WTC11 (cell line): Measurements from ENCODE around the gene LRRC7.

Experiments
- ARID4B ChIP-seq: sonication (generic); formaldehyde crosslinking; IDR thresholded peaks from 2 replicates; pipeline ENCODE4 v1.8.0; 2023; ENCODE audit warnings: missing genetic modification reagents, mild to moderate bottlenecking, borderline replicate concordance
- ATF1 ChIP-seq: sonication (generic); formaldehyde crosslinking; IDR thresholded peaks from 2 replicates; pipeline ENCODE4 v1.8.1; 2023; ENCODE audit warnings: mild to moderate bottlenecking, moderate library complexity, missing genetic modification reagents
- ATF3 ChIP-seq: sonication (generic); formaldehyde crosslinking; conservative IDR thresholded peaks from 2 replicates; pipeline ENCODE4 v1.8.1; 2022; ENCODE audit warnings: mild to moderate bottlenecking, missing genetic modification reagents
- ATF6 ChIP-seq: sonication (generic); formaldehyde crosslinking; IDR thresholded peaks from 2 replicates; pipeline ENCODE4 v1.8.1; 2023; ENCODE audit warnings: mild to moderate bottlenecking, missing genetic modification reagents
- CTCF ChIP-seq: fragments of 200-600 bp; IDR thresholded peaks from 2 replicates; pipeline ENCODE4 v1.8.0; 2022; ENCODE audit warnings: antibody characterized with exemption
- E2F1 ChIP-seq: sonication (generic); formaldehyde crosslinking; IDR thresholded peaks from 2 replicates; pipeline ENCODE4 v1.8.0; 2022; ENCODE audit warnings: mild to moderate bottlenecking, missing genetic modification reagents
- KAT7 ChIP-seq: sonication (generic); formaldehyde crosslinking; IDR thresholded peaks from 2 replicates; pipeline ENCODE4 v1.8.1; 2023; ENCODE audit warnings: missing genetic modification reagents, mild to moderate bottlenecking, borderline replicate concordance
- PRRX2 ChIP-seq: fragments of 250-450 bp; sonication (Bioruptor Pico); IDR thresholded peaks from 2 replicates; pipeline ENCODE4 v1.8.0; 2021; ENCODE audit warnings: mild to moderate bottlenecking
- SP1 ChIP-seq: sonication (generic); formaldehyde crosslinking; conservative IDR thresholded peaks from 2 replicates; pipeline ENCODE4 v1.8.1; 2022; ENCODE audit warnings: missing genetic modification reagents
- TP53 ChIP-seq: sonication (generic); formaldehyde crosslinking; IDR thresholded peaks from 2 replicates; pipeline ENCODE4 v1.8.1; 2023; ENCODE audit warnings: mild to moderate bottlenecking, missing genetic modification reagents
- ZNF121 ChIP-seq: sonication (generic); formaldehyde crosslinking; IDR thresholded peaks from 2 replicates; pipeline ENCODE4 v1.8.0; 2023; ENCODE audit warnings: missing genetic modification reagents
- ZNF317 ChIP-seq: sonication (generic); formaldehyde crosslinking; IDR thresholded peaks from 2 replicates; pipeline ENCODE4 v1.8.1; 2023; ENCODE audit warnings: low read depth, mild to moderate bottlenecking, moderate library complexity, missing genetic modification reagents, borderline replicate concordance

- TF ChIP-seq ATF1 (CRISPR knock-in tag) (no peak), CTCF (no peak), ZNF121 (CRISPR knock-in tag) (no peak), ATF3 (CRISPR knock-in tag) (no peak), E2F1 (CRISPR knock-in tag) (no peak), SP1 (no peak), TP53 (no peak), ATF6 (no peak), KAT7 (CRISPR knock-in tag) (no peak), ARID4B (CRISPR knock-in tag) (no peak), ZNF317 (CRISPR knock-in tag) (no peak), PRRX2 (CRISPR knock-in tag) (no peak)
These were observed 524.1 kb downstream of the LRRC7 start for GRCh38 chr1:70091811-70092210.
